NOMO-1 (cell line): ENCODE measurements around the gene SLC11A2.
A peak's percentile ranks its signal among the peaks of the same experiment; 100 is the strongest.
"Not testable (repeated sequence)": the region's sequence is repeated elsewhere in the genome, so short reads cannot be mapped to it uniquely, and the experiment has no call there.

ENCODE experiments used
- DNase-seq, 2 experiments: peaks; one replicate each; lab custom pipeline; 2025; ENCODE audit not compliant: unreplicated experiment in 2 of 2; lab: John Stamatoyannopoulos, UW

SLC11A2 gene

DNA sequence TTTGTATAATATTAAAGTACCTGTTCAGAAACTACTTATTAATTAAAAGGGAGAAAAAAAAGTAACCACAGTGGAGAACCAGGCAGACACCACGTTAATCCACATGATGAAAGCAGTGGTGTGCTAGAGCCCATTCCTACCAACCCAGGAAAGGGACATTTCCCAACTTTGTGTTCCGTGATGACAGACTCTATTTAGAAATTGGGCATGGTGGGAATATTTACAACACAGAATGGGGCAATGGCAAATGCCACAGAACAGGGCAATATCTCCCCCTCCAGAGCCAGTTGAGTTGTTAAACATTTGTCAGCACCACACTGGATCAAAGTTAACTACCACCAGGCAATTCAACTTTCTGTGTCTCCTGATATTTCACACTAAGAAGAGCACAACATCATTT, 75.1 kb downstream of the SLC11A2 start:
- no peak for DNase-seq

DNA sequence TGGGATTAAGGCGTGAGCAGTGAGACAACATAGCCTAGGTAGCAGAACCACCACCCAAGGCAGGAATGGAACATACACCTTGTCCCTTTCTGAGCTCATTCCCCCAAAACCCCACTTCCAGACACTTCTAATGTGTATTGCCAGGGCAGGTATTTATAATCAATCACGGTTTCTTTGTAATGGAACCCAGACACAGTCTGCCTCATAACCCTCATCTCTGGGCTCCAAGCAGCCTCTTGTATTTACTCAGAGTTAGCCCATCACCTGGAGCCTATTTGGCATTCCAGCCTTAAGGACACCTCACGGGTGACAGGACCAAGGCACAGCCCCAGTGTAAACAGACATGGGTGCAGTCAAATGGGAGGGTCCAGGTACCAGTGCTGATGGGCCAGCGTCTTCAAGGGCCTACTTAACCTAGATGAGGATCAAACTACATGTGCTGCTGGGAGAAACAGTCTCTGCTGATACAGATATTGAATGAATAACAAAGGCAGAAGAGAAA, 76.3 kb downstream of the SLC11A2 start:
- DNase-seq: no peak

GRCh38 chr12:50948798-50949197, 77.4 kb downstream of the SLC11A2 start:
- DNase-seq: no peak

GRCh38 chr12:50947933-50948626, 78.1 kb downstream of the SLC11A2 start:
- DNase-seq: no peak

DNA sequence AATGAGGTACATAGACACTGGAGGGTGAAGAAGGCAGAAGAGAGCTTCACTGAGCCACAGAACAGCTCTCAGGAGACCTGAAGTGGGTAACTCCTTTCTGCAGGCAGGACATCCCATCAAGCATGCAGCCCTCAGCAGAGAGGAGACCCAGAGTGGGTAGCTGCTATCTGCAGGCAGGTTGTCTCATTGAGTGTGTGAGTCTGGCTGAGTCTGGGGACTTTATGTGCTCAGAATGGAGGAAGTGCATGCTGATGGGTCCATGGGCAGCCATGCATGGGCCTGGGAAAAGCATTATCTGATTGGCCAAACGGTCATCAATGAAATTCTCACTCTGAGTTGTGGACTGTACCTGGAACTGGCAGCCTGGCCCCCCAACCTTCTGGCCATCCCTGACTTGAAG, 88.5 kb downstream of the SLC11A2 start:
- no peak for DNase-seq

DNA sequence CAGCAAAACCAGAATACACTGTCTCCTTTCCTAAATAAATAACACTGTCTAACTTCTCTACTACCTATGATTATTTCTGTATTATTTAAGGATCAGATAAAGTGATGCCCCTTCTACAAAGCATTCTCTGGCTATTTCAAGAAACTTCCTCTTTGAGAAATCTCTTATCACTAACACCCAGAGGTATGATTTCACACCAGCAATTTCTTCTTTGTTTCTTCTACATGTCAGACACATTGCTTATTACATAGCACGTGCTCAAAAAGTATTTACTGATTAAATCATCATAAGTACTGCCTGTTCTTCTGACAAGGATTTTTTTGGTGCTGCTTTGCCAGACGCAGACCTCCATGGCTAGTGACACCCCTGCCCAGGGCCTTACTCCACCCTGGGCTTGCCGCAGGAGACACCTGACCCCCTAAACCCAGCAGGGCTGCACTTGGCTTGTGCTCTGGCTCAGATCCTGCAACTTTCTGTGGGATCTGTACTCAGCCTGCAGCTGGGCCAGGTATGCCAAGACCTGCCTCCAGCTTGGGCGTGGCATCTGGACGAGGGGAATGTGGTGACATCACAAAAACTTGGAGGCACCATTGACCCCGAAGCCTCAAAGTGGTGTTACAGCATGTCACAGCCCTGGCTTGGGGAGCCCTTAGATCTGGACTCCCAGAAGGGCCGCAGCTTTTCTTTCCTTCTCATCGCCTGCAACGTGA, 89.2 kb downstream of the SLC11A2 start:
- DNase-seq: peak in 1 of 2 experiments; percentile 13

GRCh38 chr12:50934981-50935807, 91.0 kb downstream of the SLC11A2 start:
- peak; percentile 23 to 74 for DNase-seq

GRCh38 chr12:50934371-50934851, 91.8 kb downstream of the SLC11A2 start:
- peak; percentile 33 to 61 for DNase-seq

DNA sequence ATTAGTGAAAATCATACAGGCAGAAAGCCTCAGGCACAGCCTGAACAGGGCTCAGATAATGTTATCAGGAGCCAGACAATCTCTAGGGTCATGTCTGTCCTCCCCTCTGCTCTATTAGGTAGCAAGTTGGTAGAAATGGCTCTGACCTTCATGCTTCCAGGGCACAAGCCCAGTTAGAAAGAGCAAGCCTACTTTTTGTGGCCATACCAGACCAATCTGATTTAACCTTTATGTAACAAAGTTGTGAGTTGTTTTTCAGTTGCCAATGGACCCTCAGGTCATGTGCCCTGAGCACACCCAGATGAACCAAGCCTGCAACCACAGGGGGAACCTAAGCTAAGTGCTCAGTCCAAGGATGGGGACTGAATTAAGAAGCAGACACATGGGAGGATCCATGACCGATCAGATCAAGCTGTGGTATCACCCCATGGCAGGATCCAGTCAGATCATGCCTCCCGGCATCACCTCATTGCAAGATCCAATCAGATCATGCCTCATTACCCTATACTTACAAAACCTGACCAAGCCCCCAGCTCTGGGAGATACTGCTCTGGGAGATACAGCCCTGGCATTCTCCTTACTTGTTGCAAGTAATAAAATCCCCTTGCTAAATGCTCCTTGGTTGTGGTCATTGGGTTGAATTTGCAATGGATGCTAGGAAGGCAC, 92.6 kb downstream of the SLC11A2 start:
- DNase-seq: no peak

GRCh38 chr12:50932787-50933280, 93.3 kb downstream of the SLC11A2 start:
- peak in 1 of 2 experiments; percentile 66 for DNase-seq

DNA sequence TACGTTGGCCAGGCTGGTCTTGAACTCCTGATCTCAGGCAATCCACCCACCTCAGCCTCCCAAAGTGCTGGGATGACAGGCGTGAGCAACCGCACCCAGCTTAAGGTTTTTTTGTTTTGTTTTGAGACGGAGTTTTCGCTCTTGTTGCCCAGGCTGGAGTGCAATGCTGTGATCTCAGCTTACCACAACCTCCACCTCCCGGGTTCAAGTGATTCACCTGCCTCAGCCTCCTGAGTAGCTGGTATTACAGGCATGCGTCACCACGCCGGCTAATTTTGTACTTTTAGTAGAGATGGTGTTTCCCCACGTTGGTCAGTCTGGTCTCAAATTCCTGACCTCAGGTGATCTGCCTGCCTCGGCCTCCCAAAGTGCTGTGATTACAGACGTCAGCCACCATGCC, 95.7 kb downstream of the SLC11A2 start:
- DNase-seq: not testable (repeated sequence)

DNA sequence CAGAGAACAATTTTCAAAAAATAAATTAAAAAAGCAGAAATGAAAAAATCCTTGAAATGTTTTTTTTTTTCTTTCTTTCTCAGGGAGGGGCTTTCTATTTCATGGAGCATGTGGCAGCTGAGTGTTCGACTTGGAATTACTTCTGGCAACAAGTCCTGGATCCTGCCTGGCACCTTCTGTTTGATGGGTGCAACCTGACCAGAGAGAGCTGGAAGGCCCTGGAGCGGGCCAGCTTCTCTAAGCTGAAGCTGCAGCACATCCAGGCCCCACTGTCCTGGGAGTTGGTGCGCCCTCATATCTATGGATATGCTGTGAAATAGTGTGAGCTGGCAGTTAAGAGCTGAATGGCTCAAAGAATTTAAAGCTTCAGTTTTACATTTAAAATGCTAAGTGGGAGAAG, 96.4 kb downstream of the SLC11A2 start:
- no peak for DNase-seq
